GM21786 (cell line): Measurements from ENCODE around the gene C21orf91.
"Not testable (repeated sequence)": the region's sequence is repeated elsewhere in the genome, so short reads cannot be mapped to it uniquely, and the experiment has no call there.

Source experiments
- ATAC-seq: cut with Tn5 transposase; IDR thresholded peaks from one replicate; pipeline ENCODE4 v1.9.1; 2021; ENCODE audit not compliant: unreplicated experiment

C21orf91 gene

DNA sequence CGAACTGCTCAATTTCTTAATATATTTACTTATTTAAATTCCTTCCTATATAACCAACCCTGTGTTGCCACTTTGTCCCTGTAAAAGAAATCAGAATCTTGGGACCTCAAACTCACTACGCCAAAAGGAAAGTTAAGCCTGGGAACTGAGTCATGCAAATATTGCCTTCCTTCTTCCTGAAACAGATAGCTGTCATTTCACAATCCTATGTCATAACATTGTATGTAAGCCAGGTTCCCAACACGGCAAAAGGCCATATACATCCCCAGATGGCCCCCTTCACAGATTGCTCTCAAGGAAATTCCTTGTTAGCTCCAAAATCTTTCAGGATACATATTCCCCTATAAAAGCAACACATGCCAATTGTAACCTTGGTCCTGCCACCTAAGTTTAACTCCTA is 39.7 kb downstream of the C21orf91 start:
- no peak for ATAC-seq

GRCh38 chr21:17777072-17777765 is 41.9 kb downstream of the C21orf91 start:
- no peak for ATAC-seq

- ATAC-seq = peak; percentile 50
Observed at GRCh38 chr21:17775431-17776126, 43.6 kb downstream of the C21orf91 start.

DNA sequence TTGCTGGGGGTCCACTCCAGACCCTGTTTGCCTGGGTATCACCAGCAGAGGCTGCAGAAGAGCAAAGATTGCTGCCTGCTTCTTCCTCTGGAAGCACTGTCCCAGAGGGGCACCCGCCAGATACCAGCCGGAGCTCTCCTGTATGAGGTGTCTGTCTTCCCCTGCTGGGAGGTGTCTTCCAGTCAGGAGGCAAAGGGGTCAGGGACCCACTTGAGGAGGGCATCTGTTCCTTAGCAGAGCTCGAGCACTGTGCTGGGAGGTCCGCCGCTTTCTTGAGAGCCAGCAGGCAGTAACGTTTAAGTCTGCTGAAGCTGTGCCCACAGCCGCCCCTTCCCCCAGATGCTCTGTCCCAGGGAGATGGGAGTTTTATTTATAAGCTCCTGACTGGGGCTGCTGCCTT is 44.1 kb downstream of the C21orf91 start:
- ATAC-seq = not testable (repeated sequence)

DNA sequence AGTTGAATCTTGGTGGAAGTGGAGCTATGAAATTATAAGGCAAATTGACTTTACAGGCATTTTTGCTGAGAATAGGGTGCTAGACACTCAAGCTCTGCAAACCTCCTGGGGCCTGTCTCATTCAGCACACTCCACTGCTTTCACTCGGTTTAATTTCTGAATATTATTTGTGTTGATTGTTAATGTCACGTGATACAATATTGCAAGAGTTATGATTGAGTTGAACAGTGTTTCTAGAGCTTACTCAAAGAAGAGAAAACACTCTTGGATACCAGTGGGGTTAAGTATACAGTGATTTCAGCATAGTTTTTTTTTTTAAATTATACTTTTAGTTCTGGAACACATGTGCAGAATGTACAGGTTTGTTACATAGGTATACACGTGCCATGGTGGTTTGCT is 49.7 kb downstream of the C21orf91 start:
- ATAC-seq = no peak

DNA sequence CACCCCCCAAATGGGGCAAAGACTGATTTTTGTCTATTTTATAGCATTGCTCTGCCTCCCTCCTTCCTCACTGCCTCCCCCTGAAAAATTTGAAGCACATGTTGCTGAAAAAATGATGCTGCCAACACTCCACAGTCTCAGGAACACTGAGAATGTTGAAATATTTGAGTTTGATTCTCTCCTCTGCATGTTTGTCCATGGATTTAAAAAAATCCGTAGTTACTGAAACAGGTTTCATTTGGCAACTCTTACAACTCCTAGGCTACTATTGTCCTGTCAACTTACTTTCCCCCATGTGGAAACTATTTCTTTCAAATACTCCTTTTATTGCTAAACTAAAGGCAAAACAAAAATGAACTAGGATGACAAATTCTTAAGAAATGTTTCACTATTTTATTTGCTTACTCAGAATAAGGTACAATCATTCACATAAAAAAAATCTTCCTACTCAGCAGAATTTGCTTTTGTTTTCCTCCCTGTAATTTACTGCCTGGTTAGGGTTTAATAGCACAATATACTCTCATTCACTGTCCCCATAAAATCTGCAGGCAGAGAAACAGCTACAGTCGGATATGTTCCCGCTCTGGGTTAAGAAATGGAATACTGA is 50.2 kb downstream of the C21orf91 start:
- no peak for ATAC-seq

DNA sequence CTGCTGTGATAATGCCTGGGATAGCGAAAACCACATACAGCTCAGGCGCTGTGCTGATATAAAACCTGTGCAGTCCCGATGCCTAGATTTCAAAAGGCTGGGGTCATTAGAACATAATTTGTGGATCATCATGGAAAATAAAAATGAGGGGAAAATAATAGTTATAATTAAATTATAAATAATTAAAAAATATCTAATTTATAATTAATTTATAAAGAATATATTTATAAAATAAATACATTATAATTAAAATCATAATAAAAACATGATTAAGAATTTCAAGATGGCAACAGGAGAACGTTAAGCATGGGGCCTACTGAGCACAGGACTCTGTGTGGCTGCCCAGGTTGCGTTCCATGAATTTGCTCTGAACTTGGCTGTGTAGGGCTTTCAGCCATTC is 53.9 kb downstream of the C21orf91 start:
- no peak for ATAC-seq

DNA sequence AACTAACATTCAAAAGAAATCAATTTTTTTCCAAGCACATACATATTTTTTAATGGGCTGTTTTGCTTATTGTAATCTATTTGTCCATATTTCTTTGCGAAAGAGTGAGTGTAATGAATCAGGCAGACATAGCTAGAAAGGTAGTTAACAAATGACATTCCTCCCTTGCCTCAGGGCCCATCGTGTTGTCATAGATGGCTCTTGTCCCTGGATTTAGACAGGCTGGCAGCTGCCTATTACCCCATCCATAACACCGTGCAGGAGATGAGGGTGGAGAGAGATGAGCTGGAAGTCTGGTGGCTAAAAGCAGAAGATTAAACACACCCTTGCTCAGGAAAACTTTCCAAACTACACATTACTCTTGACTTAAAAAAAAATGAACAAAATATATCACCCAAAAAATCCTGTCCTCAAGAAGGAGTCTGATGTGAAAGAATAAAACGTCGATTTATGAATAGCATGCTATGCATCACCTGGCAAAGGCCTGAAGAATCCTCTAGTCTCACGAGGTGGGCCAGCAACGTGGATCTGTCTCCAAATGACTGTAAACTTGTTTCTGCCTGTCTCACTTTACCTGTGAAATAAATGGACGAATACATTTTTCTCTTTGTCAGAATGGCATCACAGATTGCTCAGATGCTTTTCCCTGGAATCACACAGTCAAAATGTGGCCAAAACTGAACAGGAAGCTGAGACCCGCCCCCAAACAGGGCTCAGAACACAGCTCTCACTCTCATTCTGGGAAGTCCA is 55.7 kb downstream of the C21orf91 start:
- no peak for ATAC-seq

- ATAC-seq = no peak
Observed at GRCh38 chr21:17759511-17760178, 59.5 kb downstream of the C21orf91 start.

- ATAC-seq = no peak
Observed at GRCh38 chr21:17758683-17759082, 60.5 kb downstream of the C21orf91 start.

DNA sequence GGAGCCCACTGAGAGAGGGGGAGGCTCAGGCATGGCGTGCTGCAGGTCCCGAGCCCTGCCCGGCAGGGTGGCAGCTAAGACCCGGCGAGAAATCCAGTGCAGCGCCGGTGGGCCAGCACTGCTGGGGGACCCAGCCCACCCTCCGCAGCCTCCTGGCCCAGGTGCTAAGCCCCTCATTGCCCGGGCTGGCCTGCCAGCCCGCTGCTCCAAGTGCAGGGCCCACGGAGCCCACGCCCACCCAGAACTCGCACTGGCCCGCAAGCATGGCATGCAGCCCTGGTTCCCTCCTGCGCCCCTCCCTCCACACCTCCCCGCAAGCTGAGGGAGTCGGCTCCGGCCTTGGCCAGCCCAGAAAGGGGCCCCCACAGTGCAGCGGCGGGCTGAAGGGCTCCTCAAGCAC is 61.5 kb downstream of the C21orf91 start:
- no peak for ATAC-seq

GRCh38 chr21:17753736-17754135 is 65.4 kb downstream of the C21orf91 start:
- no peak for ATAC-seq

GRCh38 chr21:17752171-17752570 is 67.0 kb downstream of the C21orf91 start:
- ATAC-seq = no peak

DNA sequence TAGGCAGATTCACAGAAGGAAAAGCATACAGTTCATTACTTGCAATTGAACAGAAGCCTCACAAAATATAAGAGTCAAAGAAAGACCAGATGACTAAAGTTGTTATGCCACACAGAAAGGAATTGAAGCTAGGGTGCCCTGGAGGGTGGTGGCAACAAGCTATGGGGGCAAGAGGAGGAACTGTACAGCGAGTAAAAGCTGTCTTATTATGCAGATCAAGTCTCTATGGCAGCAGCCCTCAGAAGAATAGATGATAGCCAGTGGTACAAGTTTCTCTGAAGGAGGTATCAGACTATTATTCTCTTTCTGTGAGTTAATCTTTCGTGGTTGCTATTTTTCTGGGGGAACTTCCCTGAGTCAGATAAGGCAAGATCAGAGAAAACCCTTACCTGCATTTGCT is 72.2 kb downstream of the C21orf91 start:
- no peak for ATAC-seq

DNA sequence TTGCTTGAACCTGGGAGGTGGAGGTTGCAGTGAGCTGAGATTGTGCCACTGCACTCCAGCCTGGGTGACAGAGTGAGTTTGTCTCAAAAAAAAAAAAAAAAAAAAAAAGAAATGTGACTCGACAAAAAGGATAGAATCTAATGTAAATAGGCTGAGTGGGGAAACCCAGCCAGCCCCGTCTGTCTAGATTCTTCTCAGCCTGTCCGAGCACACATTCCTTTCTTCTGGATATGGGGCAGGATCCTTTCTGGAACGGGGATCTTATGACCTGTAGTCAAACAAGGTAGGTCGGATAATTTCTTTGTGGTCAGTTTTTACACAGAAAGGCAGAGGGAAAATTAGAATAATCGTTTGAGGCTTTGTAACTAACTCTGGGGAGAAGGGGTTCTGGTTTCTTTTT is 74.1 kb downstream of the C21orf91 start:
- no peak for ATAC-seq

DNA sequence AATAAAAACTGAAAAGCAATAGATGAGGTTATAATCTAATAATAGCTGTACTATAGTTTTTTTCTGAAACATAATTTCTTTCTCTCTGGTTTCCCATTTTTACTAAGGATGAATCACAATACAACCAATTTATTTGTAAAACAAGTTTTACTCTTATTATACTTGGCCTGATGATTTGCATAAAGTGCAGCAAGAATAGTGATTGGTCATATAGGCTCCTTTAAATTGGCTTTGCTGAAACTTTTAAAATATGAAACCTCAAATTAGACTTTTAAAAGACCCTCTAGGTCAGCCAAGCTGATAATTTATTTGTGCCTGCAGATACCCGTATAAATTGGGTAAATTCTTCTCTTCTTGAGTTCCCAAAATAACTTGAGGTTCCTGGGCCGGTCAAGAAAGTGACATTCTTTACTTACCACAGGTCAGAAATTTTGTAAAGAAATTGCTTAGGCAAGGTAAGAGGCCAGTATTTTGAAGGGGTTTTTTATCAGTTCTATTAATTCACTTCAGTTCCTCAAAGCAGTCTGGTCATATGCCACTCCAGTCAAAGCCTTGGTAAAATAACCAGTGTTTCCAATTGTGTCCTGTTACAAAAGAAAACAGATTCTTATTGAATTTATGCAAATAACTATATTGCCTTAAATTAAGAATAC is 76.1 kb downstream of the C21orf91 start:
- ATAC-seq = no peak

DNA sequence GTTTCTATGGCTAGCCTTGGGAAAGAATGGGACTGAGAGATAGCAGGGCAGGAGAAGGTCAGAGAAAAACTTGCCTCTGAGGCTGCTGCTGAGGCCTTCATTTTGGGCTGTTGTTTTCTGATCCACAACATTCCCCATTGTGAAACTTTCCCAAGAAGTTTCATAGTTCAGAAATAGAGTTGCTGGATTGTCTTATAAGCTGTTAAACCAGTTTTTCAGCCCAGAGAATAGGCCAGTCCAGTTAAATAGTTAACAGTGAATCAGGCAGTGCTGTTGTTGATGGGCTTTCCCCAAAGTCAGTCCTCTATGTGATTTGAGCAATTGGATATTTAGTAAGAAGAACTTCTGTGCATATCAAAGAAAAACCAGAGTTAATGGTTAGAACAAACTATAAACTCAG is 77.0 kb downstream of the C21orf91 start:
- no peak for ATAC-seq
